Stomach (tissue), 9 donors: ENCODE measurements around the gene ITGB2. TPM values are rescaled to one million over a fixed set of nuclear protein-coding genes. Genes with fewer than 3 reads are reported as not detected.

Experiments
- DNase-seq, 2 donors: peaks; one replicate each; pipeline versions ENCODE4 v3.0.0 to v3.0.0-alpha.2; 2013 to 2019
- H3K27ac ChIP-seq, 5 donors: fragments of 200-600 bp in 4 of 5; sonication (generic) in 4 of 5; one replicate each; pipeline ENCODE4 v1.5.1; 2013 to 2019; ENCODE audit warnings: mild to moderate bottlenecking in 1 of 5, moderate library complexity in 1 of 5
- H3K27me3 ChIP-seq, 3 donors: fragments of 200-600 bp; sonication (generic); one replicate each; pipeline ENCODE4 v1.5.1; 2017 to 2019; ENCODE audit warnings: mixed run types in 1 of 3
- H3K36me3 ChIP-seq, 4 donors: fragments of 200-600 bp; sonication (generic); 1 replicate in 3 of 4; 2 replicates in 1 of 4; pipeline ENCODE4 v1.5.1; 2016 to 2019
- H3K4me1 ChIP-seq, 4 donors: fragments of 200-600 bp; sonication (generic); one replicate each; pipeline ENCODE4 v1.5.1; 2016 to 2019
- H3K4me3 ChIP-seq, 4 donors: fragments of 200-600 bp; sonication (generic) in 3 of 4; one replicate each; pipeline ENCODE4 v1.5.1; 2016 to 2019; ENCODE audit warnings: mild to moderate bottlenecking in 1 of 4
- H3K9me3 ChIP-seq, 4 donors: fragments of 200-600 bp; sonication (generic); one replicate each; pipeline ENCODE4 v1.5.1; 2016 to 2019
- CTCF ChIP-seq, 7 experiments: fragments of 450-650 bp in 4 of 7; fragments of 200-600 bp in 3 of 7; sonication (generic) in 3 of 7; IDR thresholded peaks; one replicate each; pipeline ENCODE4 v1.5.1; 2016 to 2019; ENCODE audit warnings: antibody characterized with exemption in 7 of 7, control low read depth in 2 of 7, mild to moderate bottlenecking in 1 of 7
- EP300 ChIP-seq: sonication (generic); formaldehyde crosslinking; IDR thresholded peaks from one replicate; pipeline ENCODE4 v1.6.1; 2017; ENCODE audit warnings: antibody characterized with exemption
- POLR2A ChIP-seq, 4 donors: fragments of 450-650 bp; IDR thresholded peaks; one replicate each; pipeline ENCODE4 v1.6.1; 2016; ENCODE audit warnings: antibody characterized with exemption in 4 of 4, control low read depth in 2 of 4, mild to moderate bottlenecking in 1 of 4, moderate library complexity in 1 of 4
- POLR2AphosphoS5 ChIP-seq, 3 donors: sonication (generic); formaldehyde crosslinking; IDR thresholded peaks; one replicate each; pipeline ENCODE4 v1.6.1; 2016; ENCODE audit warnings: antibody characterized with exemption in 3 of 3
- WGBS, 5 donors: extraction: QIAGEN DNeasy Blood & Tissue Kit in 3 of 5; methylation state at CpG; one replicate each; pipeline versions ENCODE4 v1.1.5 to v1.1.7; 2013 to 2018; 5-methylcytosine and 5-hydroxymethylcytosine counted together
- intact Hi-C: fragments of 100-400 bp; cut with DNase I; formaldehyde crosslinking; loops from one replicate; pipeline ENCODE4 v1.15.1; 2023; ENCODE audit warnings: low total_unique reads
- polyA plus RNA-seq, 3 donors: library from polyadenylated mRNA; stranded (reverse); fragments of 200-250 nt; gene quantifications; one replicate each; pipeline ENCODE4 v1.2.3, GENCODE V29; 2013
- total RNA-seq, 5 donors: library from RNA; depleted of rRNA; stranded (reverse); fragments of >200 nt; gene quantifications; one replicate each; pipeline versions ENCODE4 v1.1.0 to v1.2.3, GENCODE V29; 2014 to 2016
- donor health status: healthy with polysubstance abuse.
- donor health status: Bipolar disorder and iron deficiency.
- donor health status: healthy.

The ITGB2 gene
- total and polyA plus RNA-seq, 8 donors: 3.5 to 72.2 (median 15.1) TPM

DNA sequence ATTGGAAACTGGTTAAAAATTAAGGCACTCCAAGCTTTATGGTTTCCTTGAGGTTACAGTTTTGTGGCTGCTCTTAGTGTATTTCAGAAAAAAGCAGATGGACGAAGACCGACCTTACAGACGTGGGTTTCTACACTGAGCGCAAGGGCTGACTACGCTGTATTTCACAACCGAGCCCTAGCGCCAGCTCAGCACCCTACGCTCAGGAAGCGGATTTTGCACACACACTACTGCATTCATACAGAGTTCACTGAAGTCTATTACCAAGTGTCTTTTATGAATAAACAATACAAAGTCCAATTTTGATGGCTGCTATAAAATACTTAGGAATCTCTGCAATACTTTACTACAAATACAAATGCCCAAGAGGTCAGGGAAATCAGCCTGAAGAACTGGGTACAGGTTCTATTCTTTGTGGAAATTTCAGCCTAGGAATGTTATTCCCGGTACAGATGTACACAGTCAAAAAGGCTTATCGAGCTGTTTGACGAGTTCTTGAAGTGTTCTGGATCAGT, 71.0 kb downstream of the ITGB2 start:
- peak in 1 of 2 donors; percentile 54 for DNase-seq
- TF ChIP-seq POLR2AphosphoS5 (IDR thresholded peaks at IDR 0.05): no peak
- TF ChIP-seq EP300: no peak
- Histone ChIP-seq H3K27me3 (peaks cover 0 to 9% (median 0%) of the 10 kb centered on the region in 3 donors), H3K9me3 (no peaks in the 10 kb centered on the region), H3K4me3 (no peak overlapping the region), H3K4me1 (peaks cover 41 to 55% (median 48%) of the 10 kb centered on the region in 4 donors), H3K27ac (no peak overlapping the region), H3K36me3 (peaks cover 38 to 71% (median 67%) of the 10 kb centered on the region in 4 donors)
- intact Hi-C loops: no loop called here
- WGBS, 5 donors: 83 to 95% (median 91%) methylated on average over 12 of the region's 12 CpGs

GRCh38 chr21:44848821-44849521, 71.7 kb downstream of the ITGB2 start:
- Histone ChIP-seq H3K27ac (no peak overlapping the region), H3K27me3 (peaks cover 0 to 9% (median 0%) of the 10 kb centered on the region in 3 donors), H3K4me3 (no peak overlapping the region), H3K36me3 (peaks cover 31 to 64% (median 60%) of the 10 kb centered on the region in 4 donors), H3K9me3 (no peaks in the 10 kb centered on the region), H3K4me1 (peaks cover 38 to 51% (median 43%) of the 10 kb centered on the region in 4 donors)
- no peak for TF ChIP-seq CTCF (IDR thresholded peaks at IDR 0.05)
- TF ChIP-seq POLR2AphosphoS5 (IDR thresholded peaks at IDR 0.05): no peak
- TF ChIP-seq EP300: no peak
- TF ChIP-seq POLR2A (IDR thresholded peaks at IDR 0.05): no peak
- no peak for DNase-seq
- intact Hi-C loops: no loop called here
- 85 to 97% (median 96%) methylated on average over 29 to 36 of the region's 36 CpGs for WGBS, 5 donors

- Histone ChIP-seq H3K27ac (peak overlapping the region in 1 of 5 donors; percentile 59), H3K27me3 (peaks cover 0 to 16% (median 3%) of the 10 kb centered on the region in 3 donors), H3K36me3 (peaks cover 27 to 49% (median 46%) of the 10 kb centered on the region in 4 donors), H3K9me3 (no peaks in the 10 kb centered on the region), H3K4me3 (no peak overlapping the region), H3K4me1 (peaks cover 24 to 37% (median 28%) of the 10 kb centered on the region in 4 donors)
- WGBS, 5 donors: 84 to 88% (median 85%) methylated on average over 24 of the region's 24 CpGs
- no peak for TF ChIP-seq POLR2A (IDR thresholded peaks at IDR 0.05)
- no peak for TF ChIP-seq POLR2AphosphoS5 (IDR thresholded peaks at IDR 0.05)
- no peak for TF ChIP-seq CTCF (IDR thresholded peaks at IDR 0.05)
- no peak for TF ChIP-seq EP300
- intact Hi-C loops: no loop called here
- DNase-seq: no peak
Measured at GRCh38 chr21:44847261-44848056, 73.2 kb downstream of the ITGB2 start.

- intact Hi-C loops: no loop called here
- no peak for TF ChIP-seq EP300
- TF ChIP-seq CTCF (IDR thresholded peaks at IDR 0.05): no peak
- TF ChIP-seq POLR2AphosphoS5 (IDR thresholded peaks at IDR 0.05): no peak
- Histone ChIP-seq H3K4me1 (peaks cover 19 to 29% (median 23%) of the 10 kb centered on the region in 4 donors), H3K4me3 (peak overlapping the region in 1 of 4 donors; percentile 29), H3K9me3 (no peaks in the 10 kb centered on the region), H3K27me3 (peaks cover 0 to 22% (median 3%) of the 10 kb centered on the region in 3 donors), H3K36me3 (peaks cover 27 to 41% (median 38%) of the 10 kb centered on the region in 4 donors), H3K27ac (peak overlapping the region in 3 of 5 donors; percentile 12 to 59 (median 24))
- peak; percentile 60 to 78 for DNase-seq
- 14 to 42% (median 38%) methylated on average over 15 to 27 of the region's 27 CpGs for WGBS, 5 donors
Measured at GRCh38 chr21:44846485-44847260, 74.0 kb downstream of the ITGB2 start.
